Suprapubic skin (tissue), 4 donors: ENCODE measurements around the gene PTPRM.

Experiments
- CTCF ChIP-seq, 2 donors: fragments of 200-600 bp in 1 of 2; fragments of 450-650 bp in 1 of 2; sonication (generic) in 1 of 2; IDR thresholded peaks; one replicate each; pipeline ENCODE4 v1.5.1; 2016 to 2019; ENCODE audit warnings: antibody characterized with exemption in 2 of 2, mild to moderate bottlenecking in 1 of 2, moderate library complexity in 1 of 2
- EP300 ChIP-seq: sonication (generic); formaldehyde crosslinking; IDR thresholded peaks from one replicate; pipeline ENCODE4 v1.6.1; 2017; ENCODE audit warnings: antibody characterized with exemption
- POLR2A ChIP-seq, 2 donors: fragments of 450-650 bp; IDR thresholded peaks; one replicate each; pipeline ENCODE4 v1.6.1; 2017; ENCODE audit warnings: antibody characterized with exemption in 2 of 2, mild to moderate bottlenecking in 2 of 2, moderate library complexity in 2 of 2
- POLR2AphosphoS5 ChIP-seq, 3 donors: sonication (generic); formaldehyde crosslinking; IDR thresholded peaks; one replicate each; pipeline ENCODE4 v1.6.1; 2017; ENCODE audit warnings: antibody characterized with exemption in 3 of 3

GRCh38 chr18:8386669-8387380 is 819.7 kb downstream of the PTPRM start:
- no peak for TF ChIP-seq CTCF (IDR thresholded peaks at IDR 0.05)
- TF ChIP-seq POLR2A (IDR thresholded peaks at IDR 0.05): no peak
- TF ChIP-seq EP300: no peak
- TF ChIP-seq POLR2AphosphoS5 (IDR thresholded peaks at IDR 0.05): no peak
